Neutrophil (primary cell): ENCODE measurements around the gene BMF.

Experiments used
- H3K27ac ChIP-seq: fragments of 200-600 bp; sonication (generic); 2 replicates; pipeline ENCODE4 v1.5.1; 2016; ENCODE audit warnings: mild to moderate bottlenecking, moderate library complexity
- H3K27me3 ChIP-seq: fragments of 200-600 bp; sonication (generic); 2 replicates; pipeline ENCODE4 v1.6.0; 2016; ENCODE audit warnings: mild to moderate bottlenecking
- H3K36me3 ChIP-seq: fragments of 200-600 bp; sonication (generic); 2 replicates; pipeline ENCODE4 v1.5.1; 2017
- H3K4me1 ChIP-seq, 2 experiments: fragments of 200-600 bp in 1 of 2; sonication (generic) in 1 of 2; 1 replicate in 1 of 2; 2 replicates in 1 of 2; pipeline versions ENCODE4 v1.5.1 to v1.6.1; 2013 to 2016; ENCODE audit warnings: low read depth in 1 of 2, low read length in 1 of 2, mild to moderate bottlenecking in 1 of 2, moderate library complexity in 1 of 2; ENCODE audit not compliant: control insufficient read depth in 1 of 2, insufficient read depth in 1 of 2
- H3K4me3 ChIP-seq, 2 experiments: fragments of 200-600 bp in 1 of 2; sonication (generic) in 1 of 2; 1 replicate in 1 of 2; 2 replicates in 1 of 2; pipeline ENCODE4 v1.5.1; 2013 to 2016; ENCODE audit warnings: low read depth in 1 of 2, low read length in 1 of 2, mild to moderate bottlenecking in 1 of 2, moderate library complexity in 1 of 2
- H3K9me3 ChIP-seq: fragments of 200-600 bp; sonication (generic); 2 replicates; pipeline ENCODE4 v1.5.1; 2016
- TF ChIP-seq, protein P1 (sequence below): fragments of 200-600 bp; sonication (generic); IDR thresholded peaks from 2 replicates; pipeline ENCODE4 v1.5.1; 2016; ENCODE audit warnings: antibody characterized with exemption

Gene BMF

DNA sequence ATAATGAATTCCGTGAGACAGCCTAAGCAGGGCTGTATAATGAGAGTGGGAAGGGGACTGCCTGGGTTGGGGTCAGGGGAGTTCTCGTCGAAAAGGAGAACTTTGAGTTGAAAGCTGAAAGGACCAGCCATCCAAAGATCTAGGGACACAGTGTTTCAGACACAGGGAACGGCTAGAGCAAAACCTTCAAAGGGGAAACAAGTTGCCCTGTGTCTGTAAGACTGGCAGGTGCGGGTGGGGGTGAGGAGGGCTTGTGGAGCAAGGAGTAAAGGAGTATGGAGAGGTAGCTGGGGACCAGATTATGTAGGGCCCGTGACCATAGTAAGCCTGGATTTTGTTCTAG is 68.4 kb downstream of the BMF start:
- no peak overlapping the region for H3K27ac ChIP-seq
- H3K4me1 ChIP-seq, result peaks cover 23 to 24% of the 10 kb centered on the region in 2 experiments
- no peaks in the 10 kb centered on the region for H3K27me3 ChIP-seq
- peaks cover 19% of the 10 kb centered on the region for H3K36me3 ChIP-seq
- no peak overlapping the region for H3K4me3 ChIP-seq
- no peaks in the 10 kb centered on the region for H3K9me3 ChIP-seq
- TF ChIP-seq, protein P1, sequence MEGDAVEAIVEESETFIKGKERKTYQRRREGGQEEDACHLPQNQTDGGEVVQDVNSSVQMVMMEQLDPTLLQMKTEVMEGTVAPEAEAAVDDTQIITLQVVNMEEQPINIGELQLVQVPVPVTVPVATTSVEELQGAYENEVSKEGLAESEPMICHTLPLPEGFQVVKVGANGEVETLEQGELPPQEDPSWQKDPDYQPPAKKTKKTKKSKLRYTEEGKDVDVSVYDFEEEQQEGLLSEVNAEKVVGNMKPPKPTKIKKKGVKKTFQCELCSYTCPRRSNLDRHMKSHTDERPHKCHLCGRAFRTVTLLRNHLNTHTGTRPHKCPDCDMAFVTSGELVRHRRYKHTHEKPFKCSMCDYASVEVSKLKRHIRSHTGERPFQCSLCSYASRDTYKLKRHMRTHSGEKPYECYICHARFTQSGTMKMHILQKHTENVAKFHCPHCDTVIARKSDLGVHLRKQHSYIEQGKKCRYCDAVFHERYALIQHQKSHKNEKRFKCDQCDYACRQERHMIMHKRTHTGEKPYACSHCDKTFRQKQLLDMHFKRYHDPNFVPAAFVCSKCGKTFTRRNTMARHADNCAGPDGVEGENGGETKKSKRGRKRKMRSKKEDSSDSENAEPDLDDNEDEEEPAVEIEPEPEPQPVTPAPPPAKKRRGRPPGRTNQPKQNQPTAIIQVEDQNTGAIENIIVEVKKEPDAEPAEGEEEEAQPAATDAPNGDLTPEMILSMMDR, result no peak

DNA sequence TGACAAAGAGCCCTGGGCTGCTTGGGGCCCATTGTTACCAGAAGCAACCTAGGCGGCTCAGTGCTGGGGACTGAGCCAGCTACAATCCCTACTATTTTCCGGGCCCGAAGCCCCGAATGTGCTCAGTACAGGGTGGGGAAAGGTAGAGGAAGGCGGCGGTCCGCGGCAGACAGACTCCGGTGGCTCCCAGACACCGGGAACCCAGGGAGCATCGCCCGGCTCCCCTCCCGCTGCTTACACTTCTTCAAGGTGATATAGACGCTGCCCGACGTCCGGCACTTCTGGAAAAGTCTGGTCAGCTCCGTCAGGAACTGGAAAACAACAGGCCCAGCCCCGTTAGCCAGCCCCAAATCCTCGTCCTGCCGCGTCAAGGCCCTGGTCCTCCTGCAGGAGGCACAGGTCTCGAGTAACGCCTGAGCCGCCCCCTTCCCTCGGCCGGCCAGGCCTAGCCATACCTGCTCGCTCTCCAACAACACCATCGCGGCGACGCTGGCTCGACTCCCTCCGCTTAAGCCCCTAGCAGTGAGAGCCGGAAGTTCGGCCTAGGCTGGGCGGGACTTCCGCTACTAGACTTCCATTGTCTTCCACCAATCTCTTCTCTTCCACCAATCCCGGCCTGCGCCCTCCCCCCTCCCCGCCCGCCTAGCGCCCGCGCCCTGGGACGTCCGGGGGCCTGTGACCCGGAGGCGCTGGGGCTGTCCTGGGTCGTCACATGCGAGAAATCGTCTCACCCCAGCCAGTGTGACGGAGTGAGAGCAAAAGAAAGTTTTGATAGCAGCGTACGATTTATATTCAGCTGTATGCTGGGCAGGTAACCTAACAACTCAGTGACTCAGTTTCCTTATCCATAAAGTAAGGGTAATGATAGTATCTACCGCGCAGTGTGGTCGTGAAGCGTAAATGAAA is 69.8 kb downstream of the BMF start, which contains the start of gene SRP14:
TSS of gene SRP14 (minus strand) at position 544 of the 906 bp plus-strand sequence. CDS start at position 479, 65 bp downstream.
- H3K36me3 ChIP-seq, result peaks cover 33% of the 10 kb centered on the region
- H3K4me1 ChIP-seq, result peaks cover 16% of the 10 kb centered on the region in 2 experiments
- H3K4me3 ChIP-seq, result peak within 1 kb of the TSS; percentile 91 to 93
- peak within 1 kb of the TSS; percentile 86 for H3K27ac ChIP-seq
- H3K9me3 ChIP-seq, result no peaks in the 10 kb centered on the region
- TF ChIP-seq, protein P1, result peak; percentile 42
- no peaks in the 10 kb centered on the region for H3K27me3 ChIP-seq

DNA sequence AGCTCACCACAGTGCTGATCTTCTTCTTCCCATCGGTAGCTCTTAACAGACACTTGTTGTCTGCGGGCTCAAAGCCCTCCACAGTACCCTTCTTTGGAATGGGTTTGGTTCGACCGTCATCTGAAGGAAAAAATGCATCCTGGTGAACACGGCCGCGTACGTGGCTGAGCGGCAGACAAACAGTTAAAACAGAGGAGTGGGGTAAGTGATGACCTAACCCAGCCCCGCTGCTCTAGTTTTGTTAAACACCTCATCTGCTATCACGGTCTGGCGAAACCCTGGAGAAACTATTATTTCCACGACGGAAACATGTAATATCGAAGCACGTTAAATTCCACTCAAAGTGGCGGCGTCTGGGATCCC is 70.4 kb downstream of the BMF start:
- Histone ChIP-seq H3K27me3 (no peaks in the 10 kb centered on the region), H3K4me1 (peaks cover 16% of the 10 kb centered on the region in 2 experiments), H3K4me3 (peak overlapping the region; percentile 91 to 93), H3K36me3 (peaks cover 39% of the 10 kb centered on the region), H3K9me3 (no peaks in the 10 kb centered on the region), H3K27ac (peak overlapping the region; percentile 86)
- TF ChIP-seq, protein P1, result no peak
